Esophagus mucosa (tissue), 1 donor: ENCODE data around the gene NLK. TPM values are rescaled to one million over a fixed set of nuclear protein-coding genes. Genes with fewer than 3 reads are reported as not detected.

Source experiments
- ATAC-seq: fragments of 200-7000 bp; cut with Tn5 transposase; one replicate; pipeline ENCODE4 v1.9.1; 2020
- total RNA-seq: library from RNA; stranded (reverse); gene quantifications from one replicate; pipeline ENCODE4 v1.2.4, GENCODE V29; 2023
- donor health status: DM: yes; HTN: yes; CAD: no.

NLK gene
- total RNA-seq, 1 donor from 2014 or later: 6.7 TPM

GRCh38 chr17:28041068-28041843 is 1.2 kb upstream of the NLK start:
- peak; percentile 99 for ATAC-seq

GRCh38 chr17:28041844-28042656 is 427 bp upstream of the NLK start:
- ATAC-seq: peak; percentile 1

DNA sequence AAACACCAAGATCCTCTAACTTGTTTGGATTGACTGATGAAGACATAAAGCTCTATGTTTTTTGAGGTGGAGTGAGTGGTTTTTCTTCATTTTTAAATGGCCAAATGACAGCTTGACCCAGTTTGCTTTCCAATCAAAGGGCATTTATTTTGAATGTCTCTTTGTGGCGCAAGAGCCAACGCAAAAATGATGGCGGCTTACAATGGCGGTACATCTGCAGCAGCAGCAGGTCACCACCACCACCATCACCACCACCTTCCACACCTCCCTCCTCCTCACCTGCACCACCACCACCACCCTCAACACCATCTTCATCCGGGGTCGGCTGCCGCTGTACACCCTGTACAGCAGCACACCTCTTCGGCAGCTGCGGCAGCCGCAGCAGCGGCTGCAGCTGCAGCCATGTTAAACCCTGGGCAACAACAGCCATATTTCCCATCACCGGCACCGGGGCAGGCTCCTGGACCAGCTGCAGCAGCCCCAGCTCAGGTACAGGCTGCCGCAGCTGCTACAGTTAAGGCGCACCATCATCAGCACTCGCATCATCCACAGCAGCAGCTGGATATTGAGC is 329 bp downstream of the NLK start:
- no peak for ATAC-seq

- no peak for ATAC-seq
Measured at GRCh38 chr17:28043296-28043695, 819 bp downstream of the NLK start.

- ATAC-seq: no peak
Measured at GRCh38 chr17:28043741-28044140, 1.3 kb downstream of the NLK start.

- no peak for ATAC-seq
Measured at GRCh38 chr17:28045304-28045703, 2.8 kb downstream of the NLK start.

- ATAC-seq: no peak
Measured at GRCh38 chr17:28046034-28046825, 3.8 kb downstream of the NLK start.

GRCh38 chr17:28047806-28048205 is 5.3 kb downstream of the NLK start:
- ATAC-seq: no peak

- ATAC-seq: no peak
Measured at GRCh38 chr17:28049071-28049470, 6.6 kb downstream of the NLK start.

GRCh38 chr17:28053044-28053670 is 10.7 kb downstream of the NLK start:
- ATAC-seq: no peak

DNA sequence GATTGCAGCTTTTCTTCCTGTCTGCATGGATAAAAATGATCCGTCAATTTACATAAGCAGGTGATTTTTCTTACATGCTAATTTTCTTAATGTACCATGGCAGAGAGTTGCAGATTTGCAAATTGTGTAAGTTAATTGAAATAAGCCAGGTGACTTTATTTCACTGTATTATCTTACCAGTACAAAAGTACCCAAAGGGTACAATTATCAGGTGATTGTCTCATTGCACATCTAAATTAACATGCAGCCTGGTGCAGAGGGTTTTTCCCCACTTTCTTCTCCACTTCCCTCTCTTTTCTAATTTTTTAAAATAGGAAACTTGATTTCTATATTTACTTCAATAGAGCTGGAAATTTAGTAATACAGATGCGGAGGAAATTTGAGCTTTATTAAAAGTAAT is 11.2 kb downstream of the NLK start:
- ATAC-seq: no peak

DNA sequence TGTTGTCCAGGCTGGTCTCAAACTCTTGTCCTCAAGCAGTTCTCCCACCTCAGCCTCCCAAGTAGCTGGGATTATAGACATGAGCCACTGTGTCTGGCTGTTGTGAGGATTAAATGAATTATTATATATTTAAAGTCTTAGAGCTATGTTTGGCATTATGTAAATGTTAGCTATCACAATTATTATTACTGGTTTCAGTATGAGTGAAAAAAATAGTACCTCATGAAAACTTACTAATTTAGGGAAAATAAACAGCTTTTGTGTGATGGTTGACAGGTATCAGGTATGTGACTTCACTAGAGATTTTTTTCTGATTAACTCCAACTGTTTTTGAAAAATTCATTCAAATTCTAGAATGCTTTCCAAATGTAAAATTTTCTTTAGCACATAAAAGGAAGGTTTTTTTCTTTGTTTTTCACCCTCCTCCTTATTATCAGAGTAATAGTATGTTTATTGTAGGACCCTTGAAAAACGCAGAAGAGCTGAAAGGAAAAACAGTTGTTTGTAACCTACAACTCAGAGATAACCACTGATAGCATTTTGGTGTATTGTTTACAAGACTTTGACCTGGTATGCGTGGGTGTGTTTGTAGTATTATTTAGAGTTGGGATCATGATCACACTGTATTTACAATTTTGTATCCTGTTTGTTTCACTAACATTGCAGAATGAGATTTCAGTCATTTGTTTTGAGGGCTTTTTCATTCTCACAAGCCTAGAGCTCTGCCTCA is 13.2 kb downstream of the NLK start:
- ATAC-seq: no peak

DNA sequence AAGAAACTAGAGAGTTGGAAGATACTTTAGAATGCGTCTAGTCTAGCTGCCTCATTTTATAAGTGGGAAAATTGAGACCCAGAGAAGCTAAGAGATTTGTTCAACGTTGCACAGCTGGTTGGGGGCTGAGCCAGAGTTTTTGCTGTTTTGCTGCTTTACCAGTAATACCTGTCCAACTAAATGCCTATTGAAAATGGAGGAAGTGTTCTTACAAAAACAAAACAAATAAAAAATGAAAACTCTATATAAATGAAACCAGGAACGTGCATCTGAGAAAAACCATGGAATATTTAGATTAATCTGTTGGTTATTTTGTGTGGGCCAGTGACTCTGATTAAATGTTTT is 13.8 kb downstream of the NLK start:
- ATAC-seq: no peak

DNA sequence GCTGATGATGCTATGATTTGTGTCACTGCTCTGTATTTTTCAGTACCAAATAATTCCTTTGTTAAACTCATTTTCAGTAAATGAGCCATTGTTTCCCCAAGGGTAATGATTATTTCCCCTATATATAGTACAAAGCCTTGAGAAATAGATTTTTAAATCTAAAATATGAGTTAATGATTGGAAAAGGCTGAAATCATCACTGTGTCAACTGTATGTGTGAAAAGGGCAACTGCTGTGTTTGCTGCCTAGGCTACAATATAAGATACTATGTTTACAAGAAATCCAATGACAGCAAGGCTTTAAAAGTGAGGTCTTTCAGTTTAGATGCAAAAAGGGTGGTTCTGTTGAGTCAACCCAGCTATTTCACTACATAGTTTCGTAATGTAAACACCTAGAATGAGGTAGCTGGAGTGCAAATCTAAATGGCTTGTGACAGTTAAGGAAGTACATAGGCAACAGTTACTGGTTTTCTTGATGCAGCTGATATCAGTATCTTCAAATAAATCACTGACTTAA is 15.3 kb downstream of the NLK start:
- ATAC-seq: no peak

- ATAC-seq: no peak
Measured at GRCh38 chr17:28059675-28060074, 17.2 kb downstream of the NLK start.

DNA sequence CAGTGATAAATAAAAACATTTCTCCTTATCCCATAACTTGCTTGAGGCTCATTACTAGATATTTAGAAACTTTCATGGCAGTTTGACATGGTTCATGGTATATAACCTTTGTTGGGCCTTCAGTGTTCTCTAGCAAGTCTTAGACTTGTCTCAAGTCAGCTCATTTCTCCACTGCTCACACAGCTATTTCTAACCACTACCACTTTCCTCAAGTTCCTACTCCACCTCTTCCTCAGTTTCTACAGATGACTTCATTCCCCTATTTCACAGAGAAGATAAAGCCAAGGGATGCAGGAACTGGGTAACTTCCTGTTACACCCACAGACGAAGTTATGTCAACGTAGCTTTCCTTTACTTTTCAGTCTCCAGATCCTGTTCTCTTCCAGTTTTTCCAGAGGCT is 23.2 kb downstream of the NLK start:
- peak; percentile 15 for ATAC-seq

DNA sequence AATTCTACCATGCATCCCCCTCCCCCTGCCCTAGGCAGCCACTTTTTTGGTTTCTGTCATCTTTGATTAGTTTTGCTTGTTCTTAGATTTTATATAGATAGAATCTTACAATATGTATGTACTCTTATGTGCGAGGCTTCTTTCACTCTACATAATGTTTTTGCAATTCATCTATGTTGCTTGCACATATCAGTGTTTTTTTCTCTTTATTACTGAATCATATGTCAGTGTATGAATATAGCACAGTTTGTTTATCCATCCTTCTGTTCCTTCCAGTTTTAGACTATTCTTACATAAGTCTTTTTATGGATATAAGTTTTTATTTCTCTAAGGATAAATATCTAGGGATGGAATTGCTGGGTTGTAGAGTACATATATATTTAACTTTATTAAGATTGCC is 26.6 kb downstream of the NLK start:
- no peak for ATAC-seq

- ATAC-seq: no peak
Measured at GRCh38 chr17:28071179-28071578, 28.7 kb downstream of the NLK start.

- no peak for ATAC-seq
Measured at GRCh38 chr17:28071891-28072606, 29.6 kb downstream of the NLK start.

GRCh38 chr17:28072936-28073533 is 30.6 kb downstream of the NLK start:
- ATAC-seq: no peak
